Stimulated activated CD4-positive, alpha-beta T cell treated with anti-CD3 and anti-CD28 coated beads, Interleukin-2, amount 100 ng/mL, for 24 hours (primary cell): ENCODE results near the gene PLD4.

Source experiments
- DNase-seq, 2 donors: peaks; one replicate each; pipeline ENCODE4 v3.0.0-alpha.2; 2020

Gene PLD4

DNA sequence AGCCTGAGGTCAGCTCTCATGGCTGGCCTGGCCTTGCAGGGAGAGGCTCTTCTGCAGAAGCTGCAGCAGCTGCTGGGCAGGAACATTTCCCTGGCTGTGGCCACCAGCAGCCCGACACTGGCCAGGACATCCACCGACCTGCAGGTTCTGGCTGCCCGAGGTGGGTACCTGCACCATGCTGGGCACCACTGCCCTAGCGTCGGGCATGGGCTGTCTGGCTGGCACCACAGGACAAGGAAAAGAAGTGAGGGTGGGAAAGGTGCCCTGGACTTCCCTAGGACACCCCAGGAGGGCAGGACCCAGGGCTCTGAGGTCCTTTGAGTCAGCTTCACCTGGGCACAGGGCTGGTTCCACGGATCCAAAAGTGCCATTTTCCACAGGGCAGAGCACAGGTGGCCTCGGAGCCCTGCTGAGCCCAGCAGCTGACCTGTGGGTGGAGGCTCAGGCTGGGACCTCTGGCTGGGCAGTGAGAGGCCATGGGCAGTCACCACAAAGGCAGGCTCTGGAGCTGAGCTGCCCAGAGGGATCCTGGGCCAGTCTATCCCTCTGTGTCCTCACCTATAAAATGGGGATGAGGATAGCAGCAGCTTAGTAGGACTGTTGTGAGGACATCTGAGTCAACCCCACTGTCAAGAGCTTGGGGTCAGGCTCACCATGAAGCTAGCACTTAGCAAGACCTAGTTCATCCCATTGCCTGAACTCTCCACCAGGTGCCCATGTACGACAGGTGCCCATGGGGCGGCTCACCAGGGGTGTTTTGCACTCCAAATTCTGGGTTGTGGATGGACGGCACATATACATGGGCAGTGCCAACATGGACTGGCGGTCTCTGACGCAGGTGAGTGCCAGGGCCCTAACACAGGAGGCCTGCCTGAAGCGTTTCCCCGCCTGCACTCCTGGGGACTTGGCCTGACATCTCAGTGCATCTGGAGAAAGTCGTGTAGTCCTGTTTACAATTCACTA, 4.9 kb downstream of the PLD4 start:
- no peak for DNase-seq

- DNase-seq = no peak
Observed at GRCh38 chr14:104930526-104931303, 6.0 kb downstream of the PLD4 start.

GRCh38 chr14:104931304-104931770, 6.7 kb downstream of the PLD4 start:
- no peak for DNase-seq

GRCh38 chr14:104931771-104932675, 7.3 kb downstream of the PLD4 start:
- DNase-seq = no peak

DNA sequence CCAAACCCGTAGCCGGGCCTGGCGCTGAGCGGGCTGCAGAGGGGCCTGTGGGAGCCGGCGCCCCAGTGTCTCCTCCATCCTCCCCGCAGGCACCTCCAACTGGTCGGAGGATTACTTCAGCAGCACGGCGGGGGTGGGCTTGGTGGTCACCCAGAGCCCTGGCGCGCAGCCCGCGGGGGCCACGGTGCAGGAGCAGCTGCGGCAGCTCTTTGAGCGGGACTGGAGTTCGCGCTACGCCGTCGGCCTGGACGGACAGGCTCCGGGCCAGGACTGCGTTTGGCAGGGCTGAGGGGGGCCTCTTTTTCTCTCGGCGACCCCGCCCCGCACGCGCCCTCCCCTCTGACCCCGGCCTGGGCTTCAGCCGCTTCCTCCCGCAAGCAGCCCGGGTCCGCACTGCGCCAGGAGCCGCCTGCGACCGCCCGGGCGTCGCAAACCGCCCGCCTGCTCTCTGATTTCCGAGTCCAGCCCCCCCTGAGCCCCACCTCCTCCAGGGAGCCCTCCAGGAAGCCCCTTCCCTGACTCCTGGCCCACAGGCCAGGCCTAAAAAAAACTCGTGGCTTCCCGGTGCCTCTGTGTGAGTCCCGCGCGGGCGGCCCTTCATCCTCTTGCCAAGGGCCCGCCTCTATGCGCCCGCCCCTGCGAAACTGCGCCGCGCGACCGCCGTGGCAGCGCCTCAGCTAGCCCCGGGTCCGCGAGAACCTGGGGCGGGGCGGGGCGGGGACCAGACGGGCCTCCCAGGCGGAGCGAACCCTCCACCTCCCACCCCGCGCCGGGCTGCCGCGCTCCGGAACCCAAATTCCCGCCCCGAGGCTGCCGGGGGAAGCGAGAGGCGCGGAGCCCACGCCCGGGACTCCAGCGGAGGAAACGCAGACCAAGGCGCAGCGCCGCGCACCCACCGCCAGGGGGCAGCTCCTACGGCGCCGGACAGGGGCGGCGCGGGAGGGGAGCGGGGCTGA, 8.3 kb downstream of the PLD4 start:
- peak; percentile 91 to 94 for DNase-seq

DNA sequence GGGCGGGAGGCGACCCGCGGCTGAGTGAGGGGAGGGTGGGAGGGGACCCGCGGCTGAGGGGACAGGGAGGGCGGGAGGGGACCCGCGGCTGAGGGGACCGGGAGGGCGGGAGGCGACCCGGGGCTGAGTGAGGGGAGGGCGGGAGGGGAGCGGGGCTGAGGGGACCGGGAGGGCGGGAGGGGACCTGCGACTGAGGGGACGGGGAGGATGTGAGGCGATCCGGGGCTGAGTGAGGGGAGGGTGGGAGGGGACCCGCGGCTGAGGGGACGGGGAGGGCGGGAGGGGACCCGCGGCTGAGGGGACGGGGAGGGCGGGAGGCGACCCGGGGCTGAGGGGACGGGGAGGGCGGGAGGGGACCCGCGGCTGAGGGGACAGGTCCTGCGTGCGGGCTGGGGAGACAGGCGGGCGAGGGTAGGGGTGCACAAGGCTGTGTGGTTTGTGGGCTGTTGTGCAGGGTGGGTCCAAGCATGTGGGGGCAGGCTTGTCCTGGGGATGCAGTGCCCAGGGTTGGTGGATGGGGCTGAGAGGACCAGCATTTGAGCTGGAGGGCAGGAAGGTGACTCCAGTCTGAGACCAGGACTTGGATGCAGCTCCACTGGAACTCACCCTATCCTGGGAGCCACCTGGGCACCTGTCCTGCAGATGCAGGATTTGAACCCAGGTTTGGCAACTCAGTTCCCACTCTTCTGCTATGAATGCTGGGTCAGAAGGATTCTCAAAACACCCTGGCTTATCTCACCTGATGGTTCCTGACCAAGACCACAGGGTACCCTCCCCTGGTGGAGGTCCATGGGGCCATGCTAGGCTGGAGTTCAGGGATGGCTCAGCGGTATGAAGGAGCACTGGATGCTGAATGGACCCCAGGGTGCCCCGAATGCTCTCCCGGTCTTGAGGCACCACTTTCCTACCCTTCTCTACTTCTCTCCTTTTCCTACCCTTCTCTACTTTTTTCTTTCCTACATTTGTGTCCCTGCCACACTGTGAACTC, 9.4 kb downstream of the PLD4 start:
- no peak for DNase-seq

GRCh38 chr14:104935026-104935650, 10.5 kb downstream of the PLD4 start:
- no peak for DNase-seq

GRCh38 chr14:104935955-104936354, 11.3 kb downstream of the PLD4 start:
- DNase-seq = no peak

DNA sequence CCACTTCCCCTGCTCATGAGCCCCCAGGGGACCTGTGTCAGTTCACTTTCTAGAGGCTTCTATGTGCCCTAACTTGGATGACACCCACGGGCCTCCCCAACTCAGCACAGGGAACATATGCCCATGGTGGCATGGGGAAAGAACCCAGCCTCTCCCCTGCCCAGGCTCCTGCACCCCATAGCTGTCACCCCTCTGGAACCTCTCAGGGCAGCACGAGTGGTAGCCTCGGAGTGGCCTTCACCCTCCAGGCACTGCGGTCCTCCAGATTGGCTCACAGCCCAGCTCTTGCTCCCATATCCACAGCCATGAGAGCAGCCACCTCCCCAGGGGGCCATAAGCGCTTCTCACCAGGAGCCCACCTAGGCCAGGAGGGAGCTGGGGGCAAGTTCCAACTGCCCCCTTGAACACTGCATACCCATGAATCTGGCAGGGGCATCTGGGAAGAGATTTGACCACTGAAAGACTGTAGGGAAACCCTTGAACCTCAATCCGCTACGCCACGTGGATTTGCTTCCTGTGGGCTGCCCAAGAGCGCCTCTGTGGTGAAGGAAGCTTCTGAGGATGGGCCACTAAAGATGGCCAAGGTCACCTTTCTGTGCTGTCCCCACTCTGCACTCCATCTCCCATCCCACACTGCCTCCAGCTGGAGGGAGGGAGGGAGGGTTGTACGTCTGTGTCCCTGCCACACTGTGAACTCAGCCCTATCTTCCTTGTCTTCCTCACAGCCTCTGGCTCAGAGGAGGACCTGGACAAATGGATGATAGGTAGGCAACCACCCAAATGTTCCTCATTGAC, 11.9 kb downstream of the PLD4 start:
- DNase-seq = no peak

- DNase-seq = no peak
Observed at GRCh38 chr14:104937161-104937560, 12.5 kb downstream of the PLD4 start.

DNA sequence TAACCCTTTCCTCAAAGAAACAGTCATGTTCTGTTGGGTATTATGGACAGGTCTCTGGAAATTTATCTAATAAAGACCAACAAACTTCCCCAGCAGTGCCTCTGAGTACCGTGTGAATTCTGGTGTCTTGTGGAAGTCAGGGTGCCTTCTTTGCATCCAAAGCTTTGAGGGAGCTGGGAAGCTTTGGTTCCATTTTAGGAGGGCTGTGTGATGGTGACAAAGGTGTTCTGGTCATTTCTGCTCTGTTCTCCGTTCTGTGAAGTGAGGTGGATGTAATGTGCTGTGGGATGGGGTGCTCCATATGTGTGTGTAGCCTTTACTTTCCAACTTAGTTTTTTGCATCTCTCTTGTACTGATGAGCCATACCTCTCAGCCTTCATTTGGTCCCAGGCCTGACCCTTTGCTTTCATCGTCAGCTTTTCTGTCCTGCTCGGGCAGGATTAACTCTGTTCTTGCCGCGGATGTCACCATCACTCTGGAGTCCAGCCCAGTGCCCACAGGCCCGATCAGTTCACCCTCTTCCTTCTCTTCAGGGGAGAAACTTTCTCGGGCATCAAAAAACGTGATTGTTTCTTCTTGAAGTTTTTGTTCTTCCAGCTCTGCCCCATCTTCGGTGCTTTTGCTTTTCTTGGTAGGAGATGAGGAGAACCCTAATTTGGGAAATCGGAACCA, 13.2 kb downstream of the PLD4 start:
- DNase-seq = no peak

GRCh38 chr14:104938436-104938835, 13.8 kb downstream of the PLD4 start:
- DNase-seq = no peak

- no peak for DNase-seq
Observed at GRCh38 chr14:104938960-104939359, 14.3 kb downstream of the PLD4 start.

DNA sequence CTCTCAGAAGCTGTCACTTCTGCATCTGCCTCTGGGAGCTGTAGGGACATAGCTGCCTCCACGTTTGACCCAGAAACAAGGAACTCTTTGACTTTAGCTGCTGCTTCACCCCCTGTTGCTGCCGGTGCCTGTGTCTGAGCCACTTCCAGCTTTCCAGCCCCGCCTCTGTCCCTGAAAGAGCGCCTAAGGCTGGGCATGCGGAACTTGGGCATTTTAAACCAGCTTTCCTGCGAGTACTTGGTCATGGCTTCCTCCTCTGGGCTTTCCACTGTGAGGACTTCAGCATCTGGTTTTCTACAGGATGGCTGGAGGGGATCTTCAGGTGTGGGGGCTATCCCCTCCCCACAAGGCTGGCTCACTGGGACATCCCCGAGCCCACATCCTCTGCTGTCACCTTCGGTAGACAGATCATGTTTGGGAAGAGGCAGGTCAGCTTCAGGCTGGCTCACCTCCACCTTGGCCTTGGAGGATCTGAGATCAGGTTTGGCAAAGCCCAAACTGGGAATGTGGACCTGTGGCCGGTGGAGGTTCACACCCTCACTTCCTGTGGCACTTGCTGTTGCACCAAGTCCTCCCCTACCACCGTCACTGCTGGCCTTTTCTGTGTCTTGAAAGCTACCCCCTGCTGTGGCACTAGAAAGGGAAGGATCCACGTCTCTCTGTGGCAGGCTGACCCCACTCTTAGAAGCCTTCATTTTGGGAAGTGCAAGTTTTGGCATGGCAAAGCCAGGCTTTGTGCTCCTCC, 15.2 kb downstream of the PLD4 start:
- DNase-seq = no peak

GRCh38 chr14:104940526-104941150, 16.0 kb downstream of the PLD4 start:
- DNase-seq = no peak

- no peak for DNase-seq
Observed at GRCh38 chr14:104941508-104942365, 17.1 kb downstream of the PLD4 start.
